ENCODE measurements around the gene KRTCAP2. TPM values are rescaled to one million over a fixed set of nuclear protein-coding genes. Genes with fewer than 3 reads are reported as not detected.

Gene KRTCAP2
- total and polyA plus RNA-seq, 2 experiments from 2014 or later, result 191 to 440 TPM

DNA sequence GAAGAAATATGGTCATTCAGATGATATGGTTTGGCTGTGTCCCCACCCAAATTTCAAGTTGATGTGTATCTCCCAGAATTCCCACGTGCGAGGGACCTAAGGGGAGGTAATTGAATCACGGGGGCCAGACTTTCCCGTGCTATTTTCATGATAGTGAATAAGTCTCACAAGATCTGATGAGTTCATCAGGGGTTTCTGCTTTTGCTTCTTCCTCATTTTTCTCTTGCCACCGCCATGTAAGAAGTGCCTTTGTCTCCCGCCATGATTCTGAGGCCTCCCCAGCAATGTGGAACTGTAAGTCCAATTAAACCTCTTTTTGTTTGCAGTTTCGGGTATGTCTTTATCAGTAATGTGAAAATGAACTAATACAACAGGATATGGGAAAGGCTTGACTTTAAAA, 31.4 kb downstream of the KRTCAP2 start:
- Histone ChIP-seq H3K4me3 (no peak overlapping the region), H3K9me2 (replicated peaks; ENCODE audit: insufficient read depth) (no peaks in the 10 kb centered on the region), H3K79me2 (peaks cover 25% of the 10 kb centered on the region), H3K4me2 (no peak overlapping the region), H3K27me3 (no peaks in the 10 kb centered on the region), H3K4me1 (ENCODE audit: insufficient read depth) (peaks cover 17% of the 10 kb centered on the region), H4K20me1 (ENCODE audit: insufficient read depth, poor library complexity, severe bottlenecking) (no peaks in the 10 kb centered on the region), H3K9me3 (ENCODE audit: low read depth) (no peaks in the 10 kb centered on the region), H3K27ac (no peak overlapping the region), H2AFZ (no peak overlapping the region), H3K36me3 (replicated peaks; ENCODE audit: insufficient read depth, low read depth) (no peaks in the 10 kb centered on the region)
- DNase-seq (ENCODE audit: low spot score), result no peak
- 85% methylated on average over 7 of the region's 7 CpGs for WGBS (ENCODE audit: low lambda C conversion rate, missing lambda C conversion rate)
- TF ChIP-seq EZH2 (IDR thresholded peaks at IDR 0.05; ENCODE audit: borderline replicate concordance) (no peak), EZH2phosphoT487 (IDR thresholded peaks at IDR 0.05; ENCODE audit: low read depth, severe bottlenecking, unreplicated experiment) (no peak)
- TF ChIP-seq, protein P1, sequence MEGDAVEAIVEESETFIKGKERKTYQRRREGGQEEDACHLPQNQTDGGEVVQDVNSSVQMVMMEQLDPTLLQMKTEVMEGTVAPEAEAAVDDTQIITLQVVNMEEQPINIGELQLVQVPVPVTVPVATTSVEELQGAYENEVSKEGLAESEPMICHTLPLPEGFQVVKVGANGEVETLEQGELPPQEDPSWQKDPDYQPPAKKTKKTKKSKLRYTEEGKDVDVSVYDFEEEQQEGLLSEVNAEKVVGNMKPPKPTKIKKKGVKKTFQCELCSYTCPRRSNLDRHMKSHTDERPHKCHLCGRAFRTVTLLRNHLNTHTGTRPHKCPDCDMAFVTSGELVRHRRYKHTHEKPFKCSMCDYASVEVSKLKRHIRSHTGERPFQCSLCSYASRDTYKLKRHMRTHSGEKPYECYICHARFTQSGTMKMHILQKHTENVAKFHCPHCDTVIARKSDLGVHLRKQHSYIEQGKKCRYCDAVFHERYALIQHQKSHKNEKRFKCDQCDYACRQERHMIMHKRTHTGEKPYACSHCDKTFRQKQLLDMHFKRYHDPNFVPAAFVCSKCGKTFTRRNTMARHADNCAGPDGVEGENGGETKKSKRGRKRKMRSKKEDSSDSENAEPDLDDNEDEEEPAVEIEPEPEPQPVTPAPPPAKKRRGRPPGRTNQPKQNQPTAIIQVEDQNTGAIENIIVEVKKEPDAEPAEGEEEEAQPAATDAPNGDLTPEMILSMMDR (IDR thresholded peaks at IDR 0.05; ENCODE audit: poor library complexity), result no peak

DNA sequence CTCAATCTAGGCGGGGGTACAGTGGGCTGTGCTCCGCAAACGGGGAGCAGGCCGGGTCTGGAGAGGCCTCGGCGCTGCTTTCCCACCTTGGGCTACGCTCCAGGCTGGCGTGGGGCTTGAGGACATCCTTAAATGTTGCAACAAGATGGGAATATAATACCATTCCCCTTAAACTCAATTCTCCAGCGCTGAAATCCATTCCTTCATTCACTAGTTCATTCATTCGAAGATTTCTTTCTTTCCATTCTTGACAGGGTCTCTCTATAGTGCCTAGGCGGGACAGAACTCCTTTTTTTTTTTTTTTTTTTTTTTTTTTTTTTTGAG, 32.5 kb downstream of the KRTCAP2 start:
- H3K27me3 ChIP-seq, result no peaks in the 10 kb centered on the region
- peaks cover 27% of the 10 kb centered on the region for H3K79me2 ChIP-seq
- no peak overlapping the region for H3K27ac ChIP-seq
- H3K4me2 ChIP-seq, result peak overlapping the region; percentile 95
- no peak for DNase-seq (ENCODE audit: low spot score)
- H3K36me3 ChIP-seq (replicated peaks; ENCODE audit: insufficient read depth, low read depth), result no peaks in the 10 kb centered on the region
- H4K20me1 ChIP-seq (ENCODE audit: insufficient read depth, poor library complexity, severe bottlenecking), result no peaks in the 10 kb centered on the region
- H3K9me2 ChIP-seq (replicated peaks; ENCODE audit: insufficient read depth), result no peaks in the 10 kb centered on the region
- peak overlapping the region; percentile 87 for H3K4me3 ChIP-seq
- WGBS (ENCODE audit: low lambda C conversion rate, missing lambda C conversion rate), result 7% methylated on average over 11 of the region's 11 CpGs
- H3K4me1 ChIP-seq (ENCODE audit: insufficient read depth), result peaks cover 18% of the 10 kb centered on the region
- H3K9me3 ChIP-seq (ENCODE audit: low read depth), result no peaks in the 10 kb centered on the region
- H2AFZ ChIP-seq, result peak overlapping the region; percentile 97
- TF ChIP-seq, protein P1 (IDR thresholded peaks at IDR 0.05; ENCODE audit: poor library complexity), result no peak
- TF ChIP-seq EZH2phosphoT487 (IDR thresholded peaks at IDR 0.05; ENCODE audit: low read depth, severe bottlenecking, unreplicated experiment), result no peak
- no peak for TF ChIP-seq EZH2 (IDR thresholded peaks at IDR 0.05; ENCODE audit: borderline replicate concordance)

DNA sequence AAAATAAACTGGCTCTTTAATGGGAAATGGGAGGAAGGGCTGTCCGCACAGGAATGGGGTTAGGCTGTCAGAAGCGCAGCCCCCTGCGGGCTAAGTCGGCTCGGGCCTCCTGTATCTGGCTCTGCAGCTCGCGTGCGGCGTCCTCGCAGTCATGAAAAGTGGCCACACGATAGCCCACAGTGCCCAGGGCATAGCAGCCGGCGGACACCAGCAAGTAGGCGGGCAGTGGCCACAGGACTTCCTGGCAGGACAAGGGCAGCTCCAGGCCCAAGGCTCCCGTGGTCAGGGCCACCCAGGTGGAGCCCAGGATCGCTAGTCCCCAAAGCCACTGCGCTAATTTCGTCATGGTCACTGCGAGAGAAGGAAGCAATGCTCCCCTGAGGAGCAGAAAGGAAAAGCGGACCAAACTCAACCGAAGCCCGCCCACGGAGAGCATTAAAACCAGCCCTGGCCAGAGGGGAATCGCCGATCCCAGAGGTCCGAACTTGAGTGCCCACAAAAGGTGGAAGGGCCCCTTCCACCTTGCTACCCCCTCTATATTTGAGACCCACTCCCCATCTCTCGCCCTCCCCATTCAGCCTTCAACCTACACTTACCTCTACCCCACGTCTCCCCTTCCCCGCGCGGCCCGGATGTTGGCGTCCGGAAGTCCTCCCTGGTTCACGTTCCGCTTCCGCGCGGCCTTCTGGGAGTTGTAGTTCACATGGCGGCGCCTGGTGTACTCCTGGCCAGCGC, 33.0 kb downstream of the KRTCAP2 start, which contains the start of gene DPM3:
Gene DPM3 (minus strand): TSS at position 637 of the 735 bp plus-strand sequence. CDS start 291 bp downstream, at position 346.
- Histone ChIP-seq H3K27ac (peak within 1 kb of the TSS; percentile 94), H2AFZ (peak within 1 kb of the TSS; percentile 97), H4K20me1 (ENCODE audit: insufficient read depth, poor library complexity, severe bottlenecking) (no peaks in the 10 kb centered on the region), H3K27me3 (no peaks in the 10 kb centered on the region), H3K79me2 (peaks cover 27% of the 10 kb centered on the region), H3K4me2 (peak within 1 kb of the TSS; percentile 95), H3K9me2 (replicated peaks; ENCODE audit: insufficient read depth) (no peaks in the 10 kb centered on the region), H3K36me3 (replicated peaks; ENCODE audit: insufficient read depth, low read depth) (no peaks in the 10 kb centered on the region), H3K4me1 (ENCODE audit: insufficient read depth) (peaks cover 18% of the 10 kb centered on the region), H3K9me3 (ENCODE audit: low read depth) (no peaks in the 10 kb centered on the region), H3K4me3 (peak within 1 kb of the TSS; percentile 87)
- WGBS (ENCODE audit: low lambda C conversion rate, missing lambda C conversion rate), result 1% methylated on average over 42 of the region's 42 CpGs
- peak; percentile 90 for DNase-seq (ENCODE audit: low spot score)
- TF ChIP-seq EZH2 (IDR thresholded peaks at IDR 0.05; ENCODE audit: borderline replicate concordance) (no peak), EZH2phosphoT487 (IDR thresholded peaks at IDR 0.05; ENCODE audit: low read depth, severe bottlenecking, unreplicated experiment) (no peak)

DNA sequence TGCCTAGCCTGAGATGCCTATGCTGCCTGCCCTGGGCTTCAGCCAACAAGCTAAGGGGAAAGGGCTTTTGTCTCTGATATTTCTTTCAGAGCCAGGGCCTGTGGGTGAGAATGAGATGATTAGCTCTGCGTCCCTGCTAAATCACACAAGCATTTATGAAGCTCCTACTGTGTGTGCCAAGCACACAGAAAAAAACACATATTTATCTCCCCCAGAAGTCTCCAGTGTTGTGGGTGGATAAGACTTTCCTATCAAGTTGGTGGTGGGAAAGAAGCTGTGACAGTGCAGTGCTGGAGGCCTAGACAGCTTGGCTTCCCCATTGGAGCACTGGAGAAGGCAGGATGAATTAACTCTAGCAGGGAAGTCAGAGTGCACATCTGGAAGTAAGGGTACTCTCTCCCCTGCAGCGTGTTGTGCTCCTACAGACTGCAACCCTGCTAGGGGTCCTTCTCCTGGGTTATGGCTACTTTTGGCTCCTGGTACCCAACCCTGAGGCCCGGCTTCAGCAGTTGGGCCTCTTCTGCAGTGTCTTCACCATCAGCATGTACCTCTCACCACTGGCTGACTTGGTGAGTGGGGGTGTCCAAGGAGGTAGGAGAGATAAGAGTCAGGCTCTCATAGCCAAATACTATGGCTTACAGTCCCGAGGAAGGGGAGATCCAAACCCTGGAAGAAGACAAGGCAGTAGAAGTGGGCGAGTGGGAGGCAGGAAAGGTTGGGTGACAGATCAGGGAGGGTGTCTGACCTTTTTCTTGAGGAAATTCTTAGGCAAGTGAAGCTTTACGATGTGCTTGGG, 35.8 kb downstream of the KRTCAP2 start:
- H3K4me2 ChIP-seq, result peak overlapping the region; percentile 81
- no peak overlapping the region for H3K4me3 ChIP-seq
- no peaks in the 10 kb centered on the region for H3K27me3 ChIP-seq
- DNase-seq (ENCODE audit: low spot score), result no peak
- H3K36me3 ChIP-seq (replicated peaks; ENCODE audit: insufficient read depth, low read depth), result no peaks in the 10 kb centered on the region
- peaks cover 34% of the 10 kb centered on the region for H3K4me1 ChIP-seq (ENCODE audit: insufficient read depth)
- H2AFZ ChIP-seq, result no peak overlapping the region
- peak overlapping the region; percentile 99 for H3K27ac ChIP-seq
- peaks cover 31% of the 10 kb centered on the region for H3K79me2 ChIP-seq
- 94% methylated on average over 6 of the region's 6 CpGs for WGBS (ENCODE audit: low lambda C conversion rate, missing lambda C conversion rate)
- H3K9me3 ChIP-seq (ENCODE audit: low read depth), result no peaks in the 10 kb centered on the region
- TF ChIP-seq, protein P1 (IDR thresholded peaks at IDR 0.05; ENCODE audit: poor library complexity), result no peak
- TF ChIP-seq EZH2phosphoT487 (IDR thresholded peaks at IDR 0.05; ENCODE audit: low read depth, severe bottlenecking, unreplicated experiment) (no peak), EZH2 (IDR thresholded peaks at IDR 0.05; ENCODE audit: borderline replicate concordance) (no peak)
- no peaks in the 10 kb centered on the region for H3K9me2 ChIP-seq (replicated peaks; ENCODE audit: insufficient read depth)
- no peaks in the 10 kb centered on the region for H4K20me1 ChIP-seq (ENCODE audit: insufficient read depth, poor library complexity, severe bottlenecking)

All from hepatocyte (in vitro differentiated cells).